ENCODE results near the gene TAS2R10.
"Not testable (repeated sequence)": the region's sequence is repeated elsewhere in the genome, so short reads cannot be mapped to it uniquely, and the experiment has no call there.

TAS2R10 gene, protein sequence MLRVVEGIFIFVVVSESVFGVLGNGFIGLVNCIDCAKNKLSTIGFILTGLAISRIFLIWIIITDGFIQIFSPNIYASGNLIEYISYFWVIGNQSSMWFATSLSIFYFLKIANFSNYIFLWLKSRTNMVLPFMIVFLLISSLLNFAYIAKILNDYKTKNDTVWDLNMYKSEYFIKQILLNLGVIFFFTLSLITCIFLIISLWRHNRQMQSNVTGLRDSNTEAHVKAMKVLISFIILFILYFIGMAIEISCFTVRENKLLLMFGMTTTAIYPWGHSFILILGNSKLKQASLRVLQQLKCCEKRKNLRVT

GRCh38 chr12:10826258-10826657, at the start of gene TAS2R10:
TAS2R10 (minus strand) TSS chr12:10826358; CDS start chr12:10826269, 89 bp downstream.
- no peak for DNase-seq

DNA sequence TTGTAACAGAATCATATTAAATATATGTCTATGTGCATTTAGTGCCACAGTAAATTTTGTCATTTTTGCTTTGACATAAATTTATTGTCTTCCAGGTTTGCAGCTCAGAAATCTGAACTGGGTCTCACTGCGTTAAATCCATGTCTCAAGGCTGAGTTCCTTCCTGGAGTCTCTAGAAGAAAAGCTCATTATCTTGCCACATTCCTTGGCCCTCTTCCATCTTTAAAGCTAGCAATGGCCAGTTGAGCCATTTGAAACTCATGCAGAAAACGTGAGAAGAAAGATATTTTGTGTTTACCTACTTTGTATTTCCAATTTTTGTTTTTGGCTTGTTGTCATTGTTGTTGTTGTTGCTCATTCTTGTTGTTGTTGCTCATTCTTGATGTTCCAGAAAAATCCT, 47.2 kb upstream of the TAS2R10 start:
- no peak for DNase-seq

DNA sequence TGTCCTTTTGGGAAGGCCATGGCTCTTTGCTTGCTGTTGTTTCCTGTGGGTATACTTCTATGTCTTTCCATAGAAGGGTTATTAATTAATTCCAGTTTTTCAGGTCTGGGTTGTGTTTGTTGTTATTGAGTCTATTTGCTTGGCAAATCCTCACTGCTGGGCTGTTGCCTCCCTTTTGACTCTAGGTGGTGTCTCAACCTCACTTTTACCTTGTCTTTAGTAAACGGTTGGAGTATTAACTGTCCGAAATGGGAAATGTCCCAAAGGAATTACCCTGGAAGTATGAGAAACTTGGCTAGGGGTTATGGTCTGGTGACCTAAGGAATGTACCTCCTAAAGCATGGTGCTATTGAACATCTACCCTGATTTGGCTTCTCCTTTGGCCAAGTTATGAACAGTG, 41.2 kb upstream of the TAS2R10 start:
- no peak for DNase-seq

GRCh38 chr12:10863512-10864218, 37.5 kb upstream of the TAS2R10 start:
- no peak for DNase-seq

- no peak for DNase-seq
Measured at GRCh38 chr12:10861366-10861765, 35.2 kb upstream of the TAS2R10 start.

DNA sequence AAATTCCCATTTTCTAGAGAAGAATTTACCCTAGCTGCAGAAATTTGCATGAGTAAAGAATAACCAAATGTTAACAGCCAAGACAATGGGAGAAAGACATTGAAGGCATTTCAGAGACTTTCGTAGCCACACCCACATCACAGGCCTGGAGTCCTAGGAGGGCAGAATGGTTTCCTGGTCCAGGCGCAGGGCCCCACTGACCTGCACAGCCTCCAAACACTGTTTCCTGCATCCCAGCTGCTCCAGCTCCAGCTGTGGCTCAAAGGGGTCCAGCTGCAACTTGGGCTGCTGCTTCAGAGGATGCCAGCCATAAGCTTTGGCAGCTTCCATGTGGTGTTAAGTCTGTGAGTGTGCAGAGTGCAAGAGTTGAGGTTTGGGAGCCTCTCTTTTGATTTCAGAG, 29.6 kb upstream of the TAS2R10 start:
- no peak for DNase-seq

GRCh38 chr12:10853776-10854175, 27.6 kb upstream of the TAS2R10 start:
- no peak for DNase-seq

GRCh38 chr12:10851243-10851858, 25.2 kb upstream of the TAS2R10 start:
- DNase-seq = no peak

- no peak for DNase-seq
Measured at GRCh38 chr12:10849425-10849878, 23.3 kb upstream of the TAS2R10 start, which contains the start of gene PRR4. PRR4 (minus strand) TSS chr12:10849475; CDS start chr12:10849437, 38 bp downstream.

DNA sequence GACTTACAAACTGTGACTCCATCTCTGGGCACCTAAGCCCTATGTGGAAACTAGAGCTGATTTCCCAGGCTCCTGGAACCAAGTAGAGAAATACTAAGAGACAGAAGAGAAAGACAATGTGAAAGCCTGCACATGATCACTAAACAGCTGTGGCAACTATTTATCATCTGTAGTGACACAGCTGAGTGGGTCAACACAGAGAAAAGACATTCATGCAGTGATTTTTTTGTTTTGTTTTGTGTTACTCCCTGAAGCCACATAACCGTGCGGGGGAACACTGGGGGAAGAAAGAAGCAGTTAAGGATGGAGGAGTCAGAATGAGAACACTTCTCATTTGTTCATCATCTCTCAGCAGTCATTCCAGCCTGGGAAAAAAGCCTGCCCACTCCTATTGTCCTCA, 21.6 kb upstream of the TAS2R10 start:
- DNase-seq = no peak

DNA sequence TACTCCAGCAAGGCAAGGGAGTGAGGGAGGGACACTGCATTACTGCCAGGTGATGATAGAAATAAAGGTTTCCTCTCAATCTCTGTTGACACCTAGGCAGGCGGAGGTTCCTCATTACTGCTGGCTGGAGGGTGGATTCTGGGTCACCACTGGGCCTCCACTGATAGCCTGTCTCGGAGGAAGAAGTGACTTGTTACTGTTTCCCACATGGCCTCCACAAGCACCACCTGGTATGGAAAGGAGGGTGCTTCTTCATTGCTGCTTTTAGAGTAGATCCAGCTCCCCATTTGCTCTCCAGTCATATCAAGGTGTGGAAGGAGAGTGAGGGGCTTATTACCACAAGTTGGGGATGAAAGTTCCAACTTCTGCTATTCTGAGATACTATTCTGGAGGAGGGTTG, 16.7 kb upstream of the TAS2R10 start:
- DNase-seq = no peak

DNA sequence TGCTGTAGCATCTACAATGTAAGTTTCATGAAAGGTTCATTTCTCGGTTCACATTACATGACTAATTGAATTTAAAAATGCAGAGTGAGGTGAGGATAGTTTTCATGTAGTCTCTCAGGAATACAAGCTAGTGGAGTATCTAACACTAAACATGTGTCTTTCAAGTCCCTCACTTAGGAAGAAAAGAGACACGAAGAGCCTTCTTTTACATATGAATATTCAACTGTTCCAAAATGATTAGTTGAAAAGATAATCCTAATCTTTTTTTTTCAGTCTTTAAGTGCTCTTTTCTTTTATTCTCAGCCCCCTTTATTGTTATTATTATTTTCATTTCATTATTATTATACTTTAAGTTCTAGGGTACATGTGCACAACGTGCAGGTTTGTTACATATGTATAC, 12.3 kb upstream of the TAS2R10 start:
- DNase-seq = no peak

- DNase-seq = no peak
Measured at GRCh38 chr12:10829994-10830393, 3.8 kb upstream of the TAS2R10 start.

DNA sequence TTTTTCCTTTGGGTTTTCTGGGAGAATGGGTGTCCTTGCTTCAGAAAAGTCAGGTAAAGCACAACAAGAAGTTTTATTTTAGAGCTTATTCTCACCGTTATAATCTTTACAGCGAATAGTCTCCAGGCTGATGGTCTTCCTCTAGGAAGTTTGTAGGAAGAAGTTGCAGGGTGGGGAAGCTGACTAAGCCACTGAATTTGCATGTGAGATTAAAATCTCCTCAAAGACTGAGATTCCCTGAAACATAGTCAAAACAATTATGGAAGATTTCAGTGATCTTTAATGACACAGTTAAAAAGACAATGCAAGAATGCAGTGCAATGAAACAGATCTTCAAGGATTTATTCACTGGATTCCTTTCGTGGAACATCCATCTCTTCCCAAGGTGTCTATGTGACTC, 1.2 kb downstream of the TAS2R10 start:
- no peak for DNase-seq

- DNase-seq = no peak
Measured at GRCh38 chr12:10811883-10812536, 14.1 kb downstream of the TAS2R10 start.

- no peak for DNase-seq
Measured at GRCh38 chr12:10810068-10810467, 16.1 kb downstream of the TAS2R10 start, which contains the start of gene TAS2R9. TAS2R9 (minus strand) TSS chr12:10810168; CDS start chr12:10810075, 93 bp downstream.

DNA sequence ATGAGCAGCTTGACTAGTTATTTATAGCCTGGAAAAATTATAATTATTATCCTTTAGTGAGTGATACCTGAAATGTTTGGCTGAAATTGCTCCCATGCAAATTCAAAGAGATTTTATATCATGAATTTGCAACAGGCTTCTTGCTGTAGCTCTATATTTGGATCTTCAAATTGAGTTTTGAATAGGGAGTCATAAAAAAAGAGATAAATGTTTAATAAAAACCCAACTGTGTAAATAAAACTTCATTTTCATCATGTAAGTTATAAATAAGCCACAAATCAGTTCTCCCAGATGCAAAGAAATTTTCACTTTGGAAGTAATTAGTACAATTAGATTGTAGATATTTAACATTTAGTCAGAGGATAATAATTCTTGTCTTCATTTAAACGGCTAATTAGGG, 19.0 kb downstream of the TAS2R10 start, which contains the start of gene TAS2R8:
Gene TAS2R8 (minus strand): TSS at position 101 of the 400 bp plus-strand sequence. CDS start 306 bp downstream, outside the sequence.
- no peak for DNase-seq

DNA sequence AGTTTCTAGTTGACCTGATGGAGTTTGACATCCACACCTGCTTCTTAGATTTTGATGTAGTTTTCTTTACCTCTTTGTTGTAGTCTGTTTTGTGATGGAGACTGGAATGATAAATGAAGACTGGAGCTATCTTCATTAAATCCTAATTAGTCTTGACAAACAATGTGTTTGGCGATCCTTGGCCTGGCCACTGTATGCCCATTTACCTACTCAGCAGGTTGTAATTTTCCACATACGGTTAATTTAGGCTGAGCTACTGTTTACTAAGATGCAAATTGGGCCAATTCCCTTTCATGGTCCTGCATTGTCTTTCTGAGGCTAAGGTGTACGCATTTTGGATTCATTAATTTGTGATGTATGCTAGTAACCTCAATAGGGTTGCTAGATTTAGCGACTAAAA, 23.6 kb downstream of the TAS2R10 start, which contains the start of gene TAS2R7:
Gene TAS2R7 (minus strand): TSS at position 41 of the 400 bp plus-strand sequence. CDS start 57 bp downstream, outside the sequence.
- no peak for DNase-seq

- DNase-seq = no peak
Measured at GRCh38 chr12:10801741-10802140, 24.4 kb downstream of the TAS2R10 start.

GRCh38 chr12:10794222-10794621, 31.9 kb downstream of the TAS2R10 start:
- DNase-seq = no peak

DNA sequence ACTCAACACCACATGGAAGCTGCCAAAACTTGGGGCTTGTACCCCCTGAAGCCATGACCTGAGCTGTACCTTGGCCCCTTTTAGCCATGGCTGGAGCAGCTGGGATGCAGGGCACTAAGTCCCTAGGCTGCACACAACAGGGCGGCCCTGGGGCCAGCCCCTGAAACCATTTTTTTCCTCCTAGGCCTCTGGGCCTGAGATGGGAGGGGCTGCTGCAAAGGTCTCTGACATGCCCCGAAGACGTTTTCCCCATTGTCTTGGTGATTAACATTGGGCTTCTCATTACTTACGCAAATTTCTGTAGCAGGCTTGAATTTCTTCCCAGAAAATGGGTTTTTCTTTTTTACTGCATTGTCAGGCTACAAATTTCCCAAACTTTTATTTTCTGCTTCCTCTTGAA, 34.4 kb downstream of the TAS2R10 start:
- DNase-seq = not testable (repeated sequence)

GRCh38 chr12:10783252-10783651, 42.9 kb downstream of the TAS2R10 start:
- no peak for DNase-seq

- DNase-seq = no peak
Measured at GRCh38 chr12:10779103-10779502, 47.1 kb downstream of the TAS2R10 start.
